Stimulated activated CD8-positive, alpha-beta memory T cell treated with anti-CD3 and anti-CD28 coated beads, Interleukin-4, amount 100 ng/mL, for 24 hours (primary cell): ENCODE data around the gene TUBA1A.
"Not testable (repeated sequence)": the region's sequence is repeated elsewhere in the genome, so short reads cannot be mapped to it uniquely, and the experiment has no call there.

Source experiments
- DNase-seq: peaks from one replicate; pipeline ENCODE4 v3.0.0-alpha.2; 2020; ENCODE audit warnings: low read depth

Gene TUBA1A

GRCh38 chr12:49147384-49147783, 41.5 kb downstream of the TUBA1A start:
- DNase-seq = no peak

DNA sequence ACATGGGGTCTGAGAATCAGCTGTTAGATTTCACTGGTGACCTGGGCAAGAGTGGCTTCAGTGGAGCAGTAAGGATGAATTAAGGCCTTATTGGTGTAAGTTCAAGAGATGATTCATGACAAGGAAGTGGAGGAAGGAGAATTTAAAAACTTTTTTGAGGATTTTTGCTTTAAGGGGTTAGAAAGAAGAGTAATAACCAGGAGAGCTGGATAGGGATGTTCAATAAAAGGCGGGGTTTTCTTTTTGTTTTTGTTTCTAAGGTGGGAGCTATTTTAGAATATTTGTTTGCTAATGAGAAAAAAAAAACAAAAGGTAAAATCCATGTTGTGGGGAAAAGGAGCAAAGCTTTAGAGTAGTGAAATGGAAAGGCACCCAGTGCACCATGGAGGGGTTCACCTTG, 42.5 kb downstream of the TUBA1A start:
- DNase-seq = no peak

DNA sequence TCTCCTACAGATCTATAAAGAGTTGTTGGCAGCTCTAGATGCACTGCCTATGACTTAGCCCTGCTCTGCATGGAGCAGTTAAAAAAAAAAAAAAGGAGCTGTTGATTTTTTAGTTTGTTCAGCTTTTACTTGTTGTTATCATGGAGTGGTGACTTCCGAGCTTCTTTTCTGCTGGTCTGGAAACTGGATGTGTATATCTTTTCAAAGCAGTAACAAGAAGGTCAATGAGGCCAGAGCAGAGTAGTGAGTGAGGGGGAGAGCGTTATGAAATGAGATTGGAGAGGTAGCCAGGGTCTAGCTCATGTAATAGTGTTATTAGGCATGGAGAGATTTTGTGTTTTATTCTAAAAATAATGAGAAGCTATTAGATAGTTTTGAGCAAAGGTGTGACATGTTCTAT, 44.5 kb downstream of the TUBA1A start:
- DNase-seq = no peak

DNA sequence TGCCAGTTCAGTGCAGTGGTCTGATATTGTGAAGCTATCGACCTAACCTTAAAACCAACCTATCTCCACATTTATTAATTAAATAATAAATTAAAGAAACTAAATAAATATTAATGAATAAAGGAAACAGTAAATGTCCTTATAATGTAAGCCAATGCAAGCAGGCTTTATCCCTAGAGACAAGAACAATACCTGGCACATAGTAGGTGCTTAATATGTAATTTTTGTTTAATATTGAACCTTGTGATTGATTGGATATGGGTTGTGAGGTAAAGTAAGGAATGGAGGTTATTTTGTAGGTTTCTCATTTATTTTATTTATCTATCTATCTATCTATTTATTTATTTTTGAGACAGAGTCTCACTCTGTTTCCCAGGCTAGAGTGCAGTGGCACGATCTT, 49.9 kb downstream of the TUBA1A start:
- DNase-seq = no peak

DNA sequence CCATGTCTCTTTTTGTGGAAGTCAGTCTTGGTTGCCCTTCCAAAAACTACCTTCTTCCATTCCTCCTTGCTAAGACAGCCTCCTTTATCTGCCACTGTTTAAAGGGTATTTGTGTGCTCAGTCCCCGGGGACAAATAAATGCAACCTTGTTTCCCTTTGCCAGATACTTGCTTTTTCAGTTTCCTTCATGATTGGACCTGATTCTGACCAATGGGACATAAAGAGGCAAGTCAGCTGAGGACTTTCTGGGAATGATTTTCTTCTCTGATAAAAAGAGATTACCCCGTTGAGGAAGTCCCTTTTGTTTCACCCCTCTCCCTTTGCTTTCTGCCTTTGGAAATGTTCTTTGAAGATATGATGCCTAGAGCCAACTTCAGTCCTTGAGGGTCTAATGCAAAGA, 50.3 kb downstream of the TUBA1A start:
- no peak for DNase-seq

DNA sequence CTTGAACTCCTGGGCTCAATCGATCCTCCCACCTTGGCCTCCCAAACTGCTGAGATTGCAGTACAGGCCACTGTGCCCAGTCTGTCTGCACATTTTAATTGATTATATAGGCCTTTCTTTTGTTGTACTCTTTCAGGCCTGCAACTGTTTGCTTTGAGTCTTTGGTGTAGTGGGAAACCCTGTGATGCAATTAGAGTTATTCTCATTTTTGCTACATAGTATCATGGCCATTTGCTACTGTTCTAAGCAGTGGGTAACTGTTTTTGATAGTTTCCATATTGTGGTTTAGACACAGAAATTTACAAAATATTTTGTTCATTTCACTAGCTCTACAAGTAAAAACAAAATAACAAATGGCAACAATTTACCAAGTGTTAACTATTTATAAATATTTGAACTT, 51.4 kb downstream of the TUBA1A start:
- DNase-seq = no peak

DNA sequence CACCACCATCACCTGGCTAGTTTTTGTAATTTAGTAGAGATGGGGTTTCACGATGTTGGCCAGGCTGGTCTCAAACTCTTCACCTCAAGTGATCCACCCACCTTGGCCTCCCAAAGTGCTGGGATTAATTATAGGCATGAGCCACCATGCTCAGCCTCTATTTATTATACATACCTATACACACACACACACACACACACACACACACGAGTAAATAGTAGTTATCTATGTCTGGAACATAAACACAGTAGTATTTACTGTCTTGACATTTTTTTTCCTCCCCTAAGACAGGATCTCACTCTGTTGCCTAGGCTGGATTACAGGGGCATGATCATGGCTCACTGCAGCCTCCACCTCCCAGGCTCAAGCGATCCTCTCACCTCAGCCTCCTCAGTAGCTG, 51.9 kb downstream of the TUBA1A start:
- not testable (repeated sequence) for DNase-seq
